HG02884 (cell line): Measurements from ENCODE around the gene IQCM.
"Not testable (repeated sequence)": the region's sequence is repeated elsewhere in the genome, so short reads cannot be mapped to it uniquely, and the experiment has no call there.

Experiments
- ATAC-seq: cut with Tn5 transposase; IDR thresholded peaks from one replicate; pipeline ENCODE4 v1.9.1; 2021; ENCODE audit warnings: mild to moderate bottlenecking, moderate library complexity; ENCODE audit not compliant: unreplicated experiment

Gene IQCM

GRCh38 chr4:149589826-149590225 lies 225.8 kb downstream of the IQCM start:
- no peak for ATAC-seq

- ATAC-seq = no peak
These were observed 230.9 kb downstream of the IQCM start for GRCh38 chr4:149584722-149585121.

- ATAC-seq = no peak
These were observed 240.7 kb downstream of the IQCM start for GRCh38 chr4:149574971-149575370.

DNA sequence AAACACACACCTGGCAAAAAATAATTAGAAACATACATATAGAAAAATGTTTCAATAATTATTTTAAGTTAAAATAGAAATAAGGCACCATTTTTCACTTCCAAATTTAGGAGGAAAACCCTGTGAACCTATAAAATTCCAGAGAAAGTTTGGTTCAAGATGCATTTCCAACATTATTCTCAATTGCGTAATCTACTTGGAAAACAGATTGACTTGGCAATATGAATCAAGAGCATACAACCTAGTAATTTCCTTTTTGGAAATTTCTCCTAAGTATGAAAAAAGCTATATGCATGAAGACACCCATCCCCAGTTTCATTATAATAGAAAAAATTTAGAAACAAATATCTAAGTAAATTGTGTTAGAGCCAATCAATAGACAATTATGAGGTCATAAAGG lies 242.9 kb downstream of the IQCM start:
- ATAC-seq = no peak

DNA sequence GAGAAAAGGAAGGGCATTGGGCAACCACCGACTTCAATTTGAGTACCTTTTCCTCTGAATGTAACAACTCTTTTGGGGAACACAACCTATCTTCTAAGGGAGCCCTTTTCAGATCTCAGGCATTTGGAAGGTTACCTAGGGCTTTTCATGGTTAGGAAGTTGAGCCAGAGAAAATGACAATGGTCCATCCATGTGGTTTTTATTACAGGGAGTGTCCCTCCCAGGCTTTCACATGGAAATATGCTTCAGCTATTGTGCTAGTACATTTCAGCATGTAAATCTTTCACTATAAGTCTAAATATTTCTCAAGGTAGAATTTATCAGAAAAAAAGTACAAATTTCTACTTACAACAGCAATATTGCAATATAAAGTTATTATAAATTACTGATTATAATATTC lies 259.8 kb downstream of the IQCM start:
- no peak for ATAC-seq

DNA sequence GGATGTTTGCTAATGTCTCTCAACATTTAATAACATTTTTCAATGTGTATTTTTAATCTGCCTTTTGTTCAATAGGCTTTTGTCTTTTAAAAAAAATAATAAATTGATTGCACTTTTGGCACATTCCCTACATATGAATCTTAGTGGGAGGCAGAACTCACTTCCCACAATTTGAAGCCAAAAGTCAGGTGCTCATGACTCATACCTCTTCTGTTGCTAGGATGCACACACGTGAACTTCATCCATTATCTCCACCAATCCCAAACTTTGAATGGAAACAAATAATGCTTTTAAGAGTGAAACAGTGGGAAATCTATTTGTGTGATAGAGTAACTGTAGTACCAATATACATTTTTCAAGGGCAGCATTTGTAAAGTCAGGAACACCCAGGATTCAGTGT lies 260.5 kb downstream of the IQCM start:
- no peak for ATAC-seq

DNA sequence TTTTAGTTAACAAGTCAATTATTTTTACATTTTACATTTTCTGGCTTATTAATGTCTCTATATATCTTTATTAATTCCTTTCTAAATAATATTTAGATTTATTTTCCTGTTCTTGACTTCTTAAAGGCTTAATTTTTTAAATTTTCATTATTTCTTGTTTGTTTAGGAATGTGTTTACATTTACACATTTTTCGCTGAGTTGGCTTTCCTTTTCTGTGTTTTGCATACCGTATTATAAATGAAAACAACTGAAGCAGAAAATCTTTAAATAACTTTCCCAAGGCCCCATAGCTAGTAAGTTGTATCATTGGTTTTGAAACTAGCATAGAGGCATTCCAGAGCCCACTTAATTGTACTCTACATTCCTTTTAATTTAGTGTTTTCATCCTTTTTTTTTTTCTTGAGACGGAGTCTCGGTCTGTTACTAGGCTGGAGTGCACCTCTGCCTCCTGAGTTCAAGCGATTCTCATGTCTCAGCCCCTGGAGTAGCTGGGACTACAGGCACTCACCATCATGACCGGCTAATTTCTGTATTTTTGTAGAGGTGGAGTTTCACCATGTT lies 261.6 kb downstream of the IQCM start:
- no peak for ATAC-seq

DNA sequence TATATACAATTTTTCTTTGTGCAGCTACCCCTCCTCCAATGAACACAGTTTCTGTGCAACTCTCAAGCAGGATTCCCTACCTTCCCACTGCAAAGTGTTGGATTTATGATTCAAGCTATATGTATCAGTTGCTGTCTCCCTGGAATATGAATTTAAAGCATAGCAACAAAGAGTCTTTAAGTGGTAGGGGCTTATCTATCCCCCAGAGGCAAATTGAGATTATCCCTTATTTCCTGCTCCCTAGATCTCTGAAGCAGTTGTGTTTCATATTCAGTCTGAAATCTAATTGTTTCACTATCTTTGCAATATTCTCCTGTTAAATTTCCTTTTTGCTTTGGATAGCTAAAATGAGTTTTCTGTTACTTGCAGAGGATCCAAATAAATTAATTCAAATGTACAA lies 263.0 kb downstream of the IQCM start:
- ATAC-seq = no peak

DNA sequence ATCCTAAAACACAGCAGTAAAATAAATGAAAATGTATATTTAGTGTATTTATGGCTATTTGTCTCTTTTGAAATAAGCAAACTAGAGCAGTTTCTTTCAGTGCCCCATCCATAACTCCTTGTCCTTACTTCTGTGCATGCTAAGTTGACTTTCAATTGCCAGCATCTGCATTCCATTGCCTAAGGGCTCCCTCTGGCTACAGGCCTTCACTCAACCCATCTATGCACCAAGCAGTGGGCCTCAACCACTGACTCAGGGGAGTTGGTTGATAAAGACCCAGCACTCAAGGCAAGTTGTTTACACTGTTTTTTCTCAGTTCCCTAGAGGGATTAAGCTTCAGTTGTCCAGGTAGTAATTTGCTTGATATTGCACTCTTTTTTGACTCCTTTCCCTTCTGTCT lies 265.7 kb downstream of the IQCM start:
- ATAC-seq = no peak

DNA sequence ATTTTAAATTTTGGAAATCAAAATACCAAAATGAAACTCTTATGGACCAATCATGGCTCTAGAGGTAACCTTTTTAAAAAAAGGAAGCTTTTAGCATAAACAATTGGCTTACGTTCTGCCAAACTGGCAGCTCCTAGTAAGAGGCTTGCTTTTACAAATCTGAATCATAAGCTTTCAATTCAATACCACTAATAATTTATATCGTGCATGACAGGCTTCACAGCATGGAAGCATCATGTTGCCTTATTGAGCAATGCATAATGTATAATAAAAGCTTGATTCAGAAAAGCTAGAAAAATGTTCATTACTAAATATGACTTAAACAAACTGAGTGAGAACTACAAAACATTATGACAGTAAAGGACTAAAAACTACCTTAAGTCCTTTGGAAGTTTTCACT lies 280.9 kb downstream of the IQCM start:
- no peak for ATAC-seq

DNA sequence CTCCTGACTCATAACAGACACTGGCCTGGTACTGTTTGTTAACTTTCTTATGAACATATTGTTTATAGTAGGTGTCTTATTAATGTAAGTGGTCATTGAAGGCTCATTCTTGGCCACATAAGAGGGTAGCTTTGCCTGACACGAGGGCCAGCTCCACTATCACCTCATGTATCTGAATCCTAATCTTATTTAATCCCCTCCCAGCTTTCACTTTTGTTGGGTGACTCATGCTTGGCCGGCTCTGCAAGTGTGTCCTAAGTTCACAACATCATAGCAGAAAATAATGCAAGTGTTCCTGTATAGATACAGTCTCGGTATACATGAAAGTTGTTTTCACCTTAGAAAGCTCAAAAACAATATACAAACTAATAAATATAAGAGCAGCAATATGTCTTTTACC lies 283.8 kb downstream of the IQCM start:
- no peak for ATAC-seq

DNA sequence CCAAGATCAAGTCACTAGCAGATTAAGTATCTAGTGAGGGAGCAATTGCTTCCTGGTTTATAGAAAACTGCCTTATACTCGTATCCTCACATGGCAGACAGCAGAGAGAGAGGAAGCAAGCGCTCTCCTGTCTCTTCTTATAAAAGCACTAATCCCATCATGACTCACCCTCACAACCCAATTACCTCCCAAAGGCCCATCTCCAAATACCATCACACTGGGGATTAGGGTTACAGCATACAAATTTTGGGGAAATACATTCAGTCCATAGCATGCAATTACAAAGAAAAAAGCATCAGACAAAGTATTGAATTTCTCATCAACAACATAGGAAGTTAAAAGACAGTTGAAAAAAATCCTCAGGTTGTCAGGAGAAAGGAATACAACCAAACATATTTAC lies 292.6 kb downstream of the IQCM start:
- ATAC-seq = no peak

- ATAC-seq = no peak
These were observed 293.8 kb downstream of the IQCM start for GRCh38 chr4:149521611-149522425.

- ATAC-seq = no peak
These were observed 297.2 kb downstream of the IQCM start for GRCh38 chr4:149518471-149518870.

DNA sequence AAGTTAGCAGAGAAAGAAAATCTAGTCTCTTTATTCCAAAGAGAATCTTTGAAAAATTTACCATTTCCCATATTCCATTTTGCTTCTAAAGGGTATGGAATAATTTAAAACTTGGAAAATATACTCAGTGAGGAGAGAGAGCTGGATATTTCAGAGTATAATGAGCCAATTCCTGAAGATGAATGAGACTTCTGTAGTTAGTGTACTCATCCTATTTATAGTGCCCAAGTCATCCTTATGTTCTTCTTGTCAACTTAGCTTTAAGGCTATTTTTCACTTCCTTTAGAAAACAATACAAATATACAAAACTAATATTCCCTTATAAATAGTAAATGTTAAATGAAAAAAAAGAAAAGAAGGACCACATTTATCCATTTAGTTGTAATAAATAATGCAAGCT lies 302.6 kb downstream of the IQCM start:
- ATAC-seq = no peak

GRCh38 chr4:149512501-149512900 lies 303.1 kb downstream of the IQCM start:
- no peak for ATAC-seq

DNA sequence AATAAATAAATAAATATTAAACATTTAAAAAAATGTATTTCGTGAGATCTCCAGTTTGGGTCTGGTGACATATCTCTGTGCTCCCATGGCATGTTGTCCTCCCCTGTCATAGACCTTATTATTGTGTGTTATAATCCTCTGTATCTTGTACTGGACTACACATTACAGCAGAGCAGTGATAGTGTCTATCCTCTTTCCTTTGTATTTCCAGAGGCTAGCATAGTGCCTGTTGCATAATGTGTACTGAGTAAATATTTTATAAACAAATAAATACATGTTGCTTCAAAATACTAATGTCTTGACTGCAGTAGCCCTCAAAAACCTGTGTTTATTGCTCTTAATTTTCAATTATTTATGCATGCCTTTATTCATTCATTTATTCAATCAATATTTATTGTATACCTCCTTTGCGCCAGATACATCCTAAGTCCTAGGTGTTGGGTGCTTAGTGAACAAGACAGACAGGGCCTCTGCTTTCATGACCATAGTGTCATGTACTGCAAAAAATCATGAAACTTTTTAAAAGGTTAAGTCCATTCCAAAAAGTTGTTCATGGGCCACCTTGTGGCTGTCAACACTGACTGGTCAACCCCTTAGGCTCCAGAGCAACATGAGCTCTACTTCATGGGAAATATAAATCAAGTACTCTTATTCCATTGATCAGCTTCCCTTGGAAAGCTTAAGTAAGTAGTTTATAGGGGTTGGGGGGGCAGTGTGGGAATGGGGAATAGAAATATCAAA lies 303.9 kb downstream of the IQCM start:
- no peak for ATAC-seq

DNA sequence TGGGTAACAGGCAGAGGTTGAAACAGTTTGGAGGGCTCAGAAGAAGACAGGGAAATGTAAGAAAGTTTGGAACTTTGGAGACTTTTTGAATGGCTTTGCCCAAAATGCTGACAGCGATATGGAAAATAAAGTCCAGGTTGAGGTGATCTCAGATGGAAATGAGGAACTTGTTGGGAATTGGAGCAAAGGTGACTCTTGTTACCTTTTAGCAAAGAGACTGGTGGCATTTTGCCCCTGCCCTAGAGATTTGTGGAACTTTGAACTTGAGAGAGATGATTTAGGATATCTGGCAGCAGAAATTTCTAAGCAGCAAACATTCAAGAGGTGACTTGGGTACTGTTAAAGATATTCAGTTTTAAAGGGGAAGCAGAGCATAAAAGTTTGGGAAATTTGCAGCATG lies 308.3 kb downstream of the IQCM start:
- not testable (repeated sequence) for ATAC-seq

DNA sequence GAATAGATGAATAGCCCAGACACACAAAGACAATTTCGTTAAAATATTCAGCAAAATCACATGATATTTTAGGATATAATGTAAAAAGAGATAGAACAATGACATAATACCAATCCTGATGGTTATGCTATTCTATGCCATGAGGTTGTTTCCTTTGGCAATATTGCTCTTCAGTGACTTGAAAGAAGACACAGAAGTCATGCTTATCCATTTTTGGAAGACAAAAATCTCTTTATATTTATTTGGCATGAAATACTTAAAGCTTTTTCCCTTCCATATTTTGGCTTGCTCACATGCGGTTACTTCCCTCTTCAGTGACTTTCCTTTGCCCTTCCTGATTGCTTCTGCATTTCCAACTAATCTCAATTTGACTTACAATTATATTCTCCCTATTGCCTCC lies 314.8 kb downstream of the IQCM start:
- no peak for ATAC-seq

DNA sequence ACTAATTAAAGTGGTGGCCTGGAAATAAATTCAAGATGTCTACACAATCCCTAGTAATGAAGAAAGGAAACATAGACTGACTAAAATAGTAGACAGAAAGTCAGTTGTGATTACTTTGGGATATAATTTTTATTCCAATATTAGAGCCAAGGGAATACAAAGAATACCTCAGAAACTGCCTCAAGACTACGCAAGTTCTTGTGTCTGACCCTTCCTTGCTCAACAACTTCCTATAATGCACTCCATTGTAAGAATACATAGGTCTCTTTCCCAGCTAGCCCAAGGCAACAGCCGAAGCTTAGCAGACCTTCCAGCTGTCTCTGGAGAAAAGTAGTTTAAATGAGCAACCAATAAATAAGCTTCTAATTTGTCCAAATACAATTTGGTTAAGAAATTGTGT lies 315.9 kb downstream of the IQCM start:
- ATAC-seq = no peak

- ATAC-seq = no peak
These were observed 317.4 kb downstream of the IQCM start for GRCh38 chr4:149498246-149498645.

GRCh38 chr4:149493492-149493891 lies 322.2 kb downstream of the IQCM start:
- ATAC-seq = no peak
